Pons (tissue), 1 donor: ENCODE results near the gene SERPINC1.
A peak's percentile ranks its signal among the peaks of the same experiment; 100 is the strongest.
"Not testable (repeated sequence)": the region's sequence is repeated elsewhere in the genome, so short reads cannot be mapped to it uniquely, and the experiment has no call there.

ENCODE experiments used
- DNase-seq: peaks from one replicate; pipeline ENCODE4 v3.0.0-alpha.2; 2016; ENCODE audit warnings: low spot score

The SERPINC1 gene

GRCh38 chr1:173889885-173890284, 27.2 kb downstream of the SERPINC1 start:
- no peak for DNase-seq

GRCh38 chr1:173888749-173889148, 28.4 kb downstream of the SERPINC1 start:
- DNase-seq, result no peak

- DNase-seq, result no peak
Observed at GRCh38 chr1:173887627-173888026, 29.5 kb downstream of the SERPINC1 start.

- no peak for DNase-seq
Observed at GRCh38 chr1:173886746-173887611, 30.1 kb downstream of the SERPINC1 start.

GRCh38 chr1:173884701-173885100, 32.4 kb downstream of the SERPINC1 start:
- no peak for DNase-seq

- DNase-seq, result not testable (repeated sequence)
Observed at GRCh38 chr1:173881117-173881516, 36.0 kb downstream of the SERPINC1 start.

- no peak for DNase-seq
Observed at GRCh38 chr1:173878251-173878650, 38.9 kb downstream of the SERPINC1 start.

GRCh38 chr1:173876732-173877131, 40.4 kb downstream of the SERPINC1 start:
- no peak for DNase-seq

GRCh38 chr1:173871500-173871899, 45.6 kb downstream of the SERPINC1 start:
- DNase-seq, result no peak

GRCh38 chr1:173871091-173871490, 46.0 kb downstream of the SERPINC1 start:
- DNase-seq, result no peak

GRCh38 chr1:173870252-173871075, 46.7 kb downstream of the SERPINC1 start:
- DNase-seq, result peak; percentile 91

GRCh38 chr1:173869021-173869359, 48.1 kb downstream of the SERPINC1 start:
- DNase-seq, result no peak

GRCh38 chr1:173868266-173869020, 48.7 kb downstream of the SERPINC1 start, which contains the start of gene ZBTB37:
Gene ZBTB37, plus strand, starts transcription at chr1:173868380. Its CDS starts 1,846 bp downstream, at chr1:173870226.
- DNase-seq, result peak; percentile 62

GRCh38 chr1:173867753-173868265, 49.3 kb downstream of the SERPINC1 start, which contains the start of gene GAS5:
Gene GAS5, minus strand, starts transcription at chr1:173867989.
- DNase-seq, result peak; percentile 100

- DNase-seq, result no peak
Observed at GRCh38 chr1:173867141-173867752, 49.9 kb downstream of the SERPINC1 start.

- DNase-seq, result no peak
Observed at GRCh38 chr1:173866413-173867115, 50.6 kb downstream of the SERPINC1 start.

- no peak for DNase-seq
Observed at GRCh38 chr1:173865468-173866164, 51.5 kb downstream of the SERPINC1 start.

- DNase-seq, result no peak
Observed at GRCh38 chr1:173864179-173864867, 52.8 kb downstream of the SERPINC1 start.
